ENCODE results near the gene CYB561D1. TPM values are rescaled to one million over a fixed set of nuclear protein-coding genes. Genes with fewer than 3 reads are reported as not detected.

The CYB561D1 gene
- total and polyA plus RNA-seq, 2 of the 13 experiments (the other 11 are each of a cell fraction or from before 2014, with no cell fraction given) = 3.9 to 4.1 TPM

DNA sequence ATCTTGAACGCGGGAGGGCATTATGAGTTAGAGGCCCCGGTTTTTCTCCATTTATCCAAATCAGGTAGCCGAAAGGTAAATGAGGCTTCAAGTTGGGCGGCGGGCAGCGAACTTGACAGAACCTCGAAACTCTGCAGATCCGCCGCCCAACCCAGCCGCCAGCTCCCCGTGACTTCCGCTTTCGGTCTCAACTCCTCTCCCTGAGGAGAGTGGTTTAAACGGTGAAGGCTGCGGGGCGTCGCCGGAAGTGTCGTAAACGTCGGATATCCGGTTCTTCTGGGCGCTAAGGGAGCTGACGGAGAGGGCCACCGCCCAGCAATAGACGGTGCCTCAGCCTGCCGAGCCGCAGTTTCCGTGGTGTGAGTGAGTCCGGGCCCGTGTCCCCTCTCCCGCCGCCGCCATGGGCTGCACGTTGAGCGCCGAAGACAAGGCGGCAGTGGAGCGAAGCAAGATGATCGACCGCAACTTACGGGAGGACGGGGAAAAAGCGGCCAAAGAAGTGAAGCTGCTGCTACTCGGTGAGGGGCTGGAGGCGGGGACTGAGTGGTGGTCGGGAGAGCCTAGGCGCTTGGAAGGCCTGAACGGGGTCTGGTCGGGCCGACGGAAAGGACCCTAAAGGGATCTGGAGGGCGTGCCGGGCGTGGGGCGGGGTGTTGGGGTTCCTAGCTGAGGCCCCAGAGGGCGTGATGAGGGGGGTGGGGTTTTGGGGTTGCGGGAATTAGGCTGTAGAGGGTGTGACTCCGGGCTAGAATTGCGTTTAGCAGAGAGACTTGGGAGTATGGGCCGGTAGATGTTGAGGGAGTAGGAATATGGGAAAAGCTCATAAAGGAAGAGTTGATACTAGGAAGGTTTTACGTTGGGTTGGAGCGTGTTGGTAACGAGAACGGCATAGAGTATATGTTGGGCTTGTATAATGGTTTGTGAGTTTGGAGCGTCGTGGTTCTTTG is 54.7 kb downstream of the CYB561D1 start, which contains the start of gene GNAI3 (continued):
- TF ChIP-seq, protein P1, sequence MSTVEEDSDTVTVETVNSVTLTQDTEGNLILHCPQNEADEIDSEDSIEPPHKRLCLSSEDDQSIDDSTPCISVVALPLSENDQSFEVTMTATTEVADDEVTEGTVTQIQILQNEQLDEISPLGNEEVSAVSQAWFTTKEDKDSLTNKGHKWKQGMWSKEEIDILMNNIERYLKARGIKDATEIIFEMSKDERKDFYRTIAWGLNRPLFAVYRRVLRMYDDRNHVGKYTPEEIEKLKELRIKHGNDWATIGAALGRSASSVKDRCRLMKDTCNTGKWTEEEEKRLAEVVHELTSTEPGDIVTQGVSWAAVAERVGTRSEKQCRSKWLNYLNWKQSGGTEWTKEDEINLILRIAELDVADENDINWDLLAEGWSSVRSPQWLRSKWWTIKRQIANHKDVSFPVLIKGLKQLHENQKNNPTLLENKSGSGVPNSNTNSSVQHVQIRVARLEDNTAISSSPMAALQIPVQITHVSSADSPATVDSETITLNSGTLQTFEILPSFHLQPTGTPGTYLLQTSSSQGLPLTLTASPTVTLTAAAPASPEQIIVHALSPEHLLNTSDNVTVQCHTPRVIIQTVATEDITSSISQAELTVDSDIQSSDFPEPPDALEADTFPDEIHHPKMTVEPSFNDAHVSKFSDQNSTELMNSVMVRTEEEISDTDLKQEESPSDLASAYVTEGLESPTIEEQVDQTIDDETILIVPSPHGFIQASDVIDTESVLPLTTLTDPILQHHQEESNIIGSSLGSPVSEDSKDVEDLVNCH (CRISPR knock-in tag; IDR thresholded peaks at IDR 0.05) = 0 out of 2 replicates have a peak, but pooled peaks have one; percentile 58
- TF ChIP-seq RARG (CRISPR knock-in tag; IDR thresholded peaks at IDR 0.05; ENCODE audit: low read depth) (no peak), SALL2 (CRISPR knock-in tag; IDR thresholded peaks at IDR 0.05) (peak; percentile 43; the same call in 1 of the 2 replicates), REPIN1 (CRISPR knock-in tag; IDR thresholded peaks at IDR 0.05; ENCODE audit: borderline replicate concordance, low read depth) (peak; percentile 89), ZNF558 (CRISPR knock-in tag; IDR thresholded peaks at IDR 0.05; ENCODE audit: borderline replicate concordance) (peak; percentile 52; the same call in 1 of the 2 replicates), ZNF775 (CRISPR knock-in tag; IDR thresholded peaks at IDR 0.05; ENCODE audit: borderline replicate concordance) (peak; percentile 77), CREM (IDR thresholded peaks at IDR 0.05) (peak; percentile 90), CREM (CRISPR knock-in tag; IDR thresholded peaks at IDR 0.05) (no peak), GATAD1 (CRISPR knock-in tag; IDR thresholded peaks at IDR 0.05) (peak; percentile 93), ZFP1 (CRISPR knock-in tag; IDR thresholded peaks at IDR 0.05) (no peak), DR1 (CRISPR knock-in tag; IDR thresholded peaks at IDR 0.05) (peak; percentile 94), HNRNPUL1 (IDR thresholded peaks at IDR 0.05; ENCODE audit: low read depth, low read length) (no peak), ZNF180 (CRISPR knock-in tag; IDR thresholded peaks at IDR 0.05; ENCODE audit: borderline replicate concordance, low read depth) (no peak), ZSCAN31 (CRISPR knock-in tag; IDR thresholded peaks at IDR 0.05; ENCODE audit: low read depth) (peak; percentile 86; the same call in 1 of the 2 replicates), NONO (IDR thresholded peaks at IDR 0.05) (no peak), NONO (CRISPR knock-in tag; conservative IDR thresholded peaks at IDR 0.05) (peak; percentile 91), TCF7 (IDR thresholded peaks at IDR 0.05; ENCODE audit: low read depth) (no peak), ZNF878 (CRISPR knock-in tag; IDR thresholded peaks at IDR 0.05) (no peak)
- TF ChIP-seq, protein P2, sequence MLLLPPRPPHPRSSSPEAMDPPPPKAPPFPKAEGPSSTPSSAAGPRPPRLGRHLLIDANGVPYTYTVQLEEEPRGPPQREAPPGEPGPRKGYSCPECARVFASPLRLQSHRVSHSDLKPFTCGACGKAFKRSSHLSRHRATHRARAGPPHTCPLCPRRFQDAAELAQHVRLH (CRISPR knock-in tag; IDR thresholded peaks at IDR 0.05; ENCODE audit: borderline replicate concordance, low read depth) = peak; percentile 90; the same call in 1 of the 2 replicates
- TF ChIP-seq, protein P3, sequence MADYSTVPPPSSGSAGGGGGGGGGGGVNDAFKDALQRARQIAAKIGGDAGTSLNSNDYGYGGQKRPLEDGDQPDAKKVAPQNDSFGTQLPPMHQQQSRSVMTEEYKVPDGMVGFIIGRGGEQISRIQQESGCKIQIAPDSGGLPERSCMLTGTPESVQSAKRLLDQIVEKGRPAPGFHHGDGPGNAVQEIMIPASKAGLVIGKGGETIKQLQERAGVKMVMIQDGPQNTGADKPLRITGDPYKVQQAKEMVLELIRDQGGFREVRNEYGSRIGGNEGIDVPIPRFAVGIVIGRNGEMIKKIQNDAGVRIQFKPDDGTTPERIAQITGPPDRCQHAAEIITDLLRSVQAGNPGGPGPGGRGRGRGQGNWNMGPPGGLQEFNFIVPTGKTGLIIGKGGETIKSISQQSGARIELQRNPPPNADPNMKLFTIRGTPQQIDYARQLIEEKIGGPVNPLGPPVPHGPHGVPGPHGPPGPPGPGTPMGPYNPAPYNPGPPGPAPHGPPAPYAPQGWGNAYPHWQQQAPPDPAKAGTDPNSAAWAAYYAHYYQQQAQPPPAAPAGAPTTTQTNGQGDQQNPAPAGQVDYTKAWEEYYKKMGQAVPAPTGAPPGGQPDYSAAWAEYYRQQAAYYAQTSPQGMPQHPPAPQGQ (CRISPR knock-in tag; IDR thresholded peaks at IDR 0.05; ENCODE audit: borderline replicate concordance) = no peak
- TF ChIP-seq, protein P4, sequence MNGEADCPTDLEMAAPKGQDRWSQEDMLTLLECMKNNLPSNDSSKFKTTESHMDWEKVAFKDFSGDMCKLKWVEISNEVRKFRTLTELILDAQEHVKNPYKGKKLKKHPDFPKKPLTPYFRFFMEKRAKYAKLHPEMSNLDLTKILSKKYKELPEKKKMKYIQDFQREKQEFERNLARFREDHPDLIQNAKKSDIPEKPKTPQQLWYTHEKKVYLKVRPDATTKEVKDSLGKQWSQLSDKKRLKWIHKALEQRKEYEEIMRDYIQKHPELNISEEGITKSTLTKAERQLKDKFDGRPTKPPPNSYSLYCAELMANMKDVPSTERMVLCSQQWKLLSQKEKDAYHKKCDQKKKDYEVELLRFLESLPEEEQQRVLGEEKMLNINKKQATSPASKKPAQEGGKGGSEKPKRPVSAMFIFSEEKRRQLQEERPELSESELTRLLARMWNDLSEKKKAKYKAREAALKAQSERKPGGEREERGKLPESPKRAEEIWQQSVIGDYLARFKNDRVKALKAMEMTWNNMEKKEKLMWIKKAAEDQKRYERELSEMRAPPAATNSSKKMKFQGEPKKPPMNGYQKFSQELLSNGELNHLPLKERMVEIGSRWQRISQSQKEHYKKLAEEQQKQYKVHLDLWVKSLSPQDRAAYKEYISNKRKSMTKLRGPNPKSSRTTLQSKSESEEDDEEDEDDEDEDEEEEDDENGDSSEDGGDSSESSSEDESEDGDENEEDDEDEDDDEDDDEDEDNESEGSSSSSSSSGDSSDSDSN (CRISPR knock-in tag; IDR thresholded peaks at IDR 0.05) = peak; percentile 74; the same call in 1 of the 2 replicates
